Upper lobe of left lung (tissue), 6 donors: ENCODE results near the gene PDGFRB. TPM values are rescaled to one million over a fixed set of nuclear protein-coding genes. Genes with fewer than 3 reads are reported as not detected.

ENCODE experiments used
- ATAC-seq, 2 donors: fragments of 200-7000 bp; cut with Tn5 transposase; one replicate each; pipeline ENCODE4 v1.9.1; 2022; ENCODE audit warnings: mild to moderate bottlenecking in 2 of 2, moderate library complexity in 2 of 2; ENCODE audit not compliant: low FRiP score in 2 of 2
- DNase-seq, 2 donors: peaks; one replicate each; pipeline ENCODE4 v3.0.0-alpha.2; 2019 to 2020
- H3K27ac ChIP-seq, 4 donors: fragments of 200-600 bp; sonication (generic); one replicate each; pipeline ENCODE4 v1.5.1; 2016 to 2019
- H3K27me3 ChIP-seq, 4 donors: fragments of 200-600 bp; sonication (generic); one replicate each; pipeline ENCODE4 v1.5.1; 2017 to 2019
- H3K36me3 ChIP-seq, 4 donors: fragments of 200-600 bp; sonication (generic); one replicate each; pipeline ENCODE4 v1.5.1; 2016 to 2019
- H3K4me1 ChIP-seq, 4 donors: fragments of 200-600 bp; sonication (generic); one replicate each; pipeline ENCODE4 v1.5.1; 2018 to 2019
- H3K4me3 ChIP-seq, 4 donors: fragments of 200-600 bp; sonication (generic); one replicate each; pipeline ENCODE4 v1.5.1; 2017 to 2019; ENCODE audit warnings: mild to moderate bottlenecking in 2 of 4, moderate library complexity in 1 of 4
- H3K9me3 ChIP-seq, 4 donors: fragments of 200-600 bp; sonication (generic); one replicate each; pipeline ENCODE4 v1.5.1; 2018 to 2019
- EP300 ChIP-seq, 4 donors: sonication (generic); formaldehyde crosslinking; IDR thresholded peaks; one replicate each; pipeline ENCODE4 v1.5.1; 2017; ENCODE audit warnings: antibody characterized with exemption in 4 of 4, control low read depth in 2 of 4
- POLR2A ChIP-seq, 4 donors: fragments of 450-650 bp; IDR thresholded peaks; one replicate each; pipeline ENCODE4 v1.5.1; 2016 to 2017; ENCODE audit warnings: antibody characterized with exemption in 4 of 4, mild to moderate bottlenecking in 2 of 4
- POLR2AphosphoS5 ChIP-seq, 2 donors: sonication (generic); formaldehyde crosslinking; IDR thresholded peaks; one replicate each; pipeline ENCODE4 v1.5.1; 2017; ENCODE audit warnings: antibody characterized with exemption in 2 of 2
- WGBS, 2 donors: methylation state at CpG; one replicate each; pipeline ENCODE4 v1.1.5; 2017 to 2018; 5-methylcytosine and 5-hydroxymethylcytosine counted together
- total RNA-seq, 6 donors: library from RNA; depleted of rRNA in 4 of 6; stranded (reverse); fragments of >200 nt in 4 of 6; gene quantifications; one replicate each; pipeline versions ENCODE4 v1.1.0 to v1.2.1, GENCODE V29; 2016 to 2021
- TF ChIP-seq, protein P1 (sequence below), 6 experiments: fragments of 450-650 bp in 4 of 6; fragments of 200-600 bp in 2 of 6; sonication (generic) in 2 of 6; IDR thresholded peaks; one replicate each; pipeline ENCODE4 v1.5.1; 2016 to 2019; ENCODE audit warnings: antibody characterized with exemption in 6 of 6
- donor health status: DM: no; HTN: no; CAD: no; lungs with moderate emphysema.
- donor health status: DM: no; HTN: yes; CAD: no; lungs with severe emphysema.

PDGFRB gene
- total RNA-seq, 6 donors from 2014 or later, result 26.6 to 155 (median 81.5) TPM

DNA sequence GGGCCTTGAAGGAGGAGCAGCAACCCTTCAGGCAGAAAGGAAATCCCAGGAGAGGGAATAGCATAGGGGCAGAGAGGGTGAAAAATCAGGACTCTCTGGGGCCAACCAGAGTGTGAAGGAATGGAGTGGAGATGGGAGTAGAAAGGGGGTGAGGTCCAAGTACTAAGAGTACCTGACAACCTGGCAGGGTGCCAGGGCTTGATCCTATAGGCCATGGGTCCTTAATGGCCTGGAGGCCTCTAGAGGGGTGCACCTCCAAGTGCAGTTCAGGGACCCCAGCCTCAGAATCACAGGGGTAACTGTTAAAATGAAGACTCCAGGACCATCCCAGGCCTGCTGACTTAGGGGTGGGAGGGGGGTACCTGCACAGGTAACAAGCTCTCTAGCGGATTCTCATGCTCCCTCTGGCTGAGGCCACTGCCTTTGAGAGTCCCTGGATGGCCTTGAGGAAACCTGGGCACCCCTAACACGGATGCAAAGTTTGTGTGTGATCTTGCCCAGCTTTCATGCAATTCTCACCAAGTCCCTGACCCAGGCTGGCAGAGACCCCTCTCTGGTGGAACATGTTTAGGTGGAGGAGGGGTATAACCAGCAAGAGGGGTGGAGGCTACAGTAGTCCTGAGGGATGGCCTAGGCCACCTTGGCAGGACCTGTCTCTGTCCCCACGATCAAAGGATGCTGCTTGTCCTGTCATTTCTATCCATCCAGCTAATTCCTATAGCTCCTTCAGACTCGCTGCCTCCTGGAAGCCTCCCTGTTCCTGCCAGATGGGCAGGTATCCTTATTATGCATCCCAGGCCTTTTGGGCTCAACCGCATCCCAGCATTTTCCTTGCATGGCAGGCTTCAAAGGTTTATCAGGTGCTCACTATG is 51.7 kb downstream of the PDGFRB start:
- DNase-seq, result no peak
- Histone ChIP-seq H3K4me3 (no peak overlapping the region), H3K9me3 (no peaks in the 10 kb centered on the region), H3K4me1 (peaks cover 0 to 14% (median 0%) of the 10 kb centered on the region in 4 donors), H3K36me3 (no peaks in the 10 kb centered on the region), H3K27ac (no peak overlapping the region), H3K27me3 (no peaks in the 10 kb centered on the region)
- WGBS, 2 donors, result 76 to 98% methylated on average over 4 to 5 of the region's 5 CpGs
- ATAC-seq, result no peak
- TF ChIP-seq EP300 (IDR thresholded peaks at IDR 0.05), result no peak

DNA sequence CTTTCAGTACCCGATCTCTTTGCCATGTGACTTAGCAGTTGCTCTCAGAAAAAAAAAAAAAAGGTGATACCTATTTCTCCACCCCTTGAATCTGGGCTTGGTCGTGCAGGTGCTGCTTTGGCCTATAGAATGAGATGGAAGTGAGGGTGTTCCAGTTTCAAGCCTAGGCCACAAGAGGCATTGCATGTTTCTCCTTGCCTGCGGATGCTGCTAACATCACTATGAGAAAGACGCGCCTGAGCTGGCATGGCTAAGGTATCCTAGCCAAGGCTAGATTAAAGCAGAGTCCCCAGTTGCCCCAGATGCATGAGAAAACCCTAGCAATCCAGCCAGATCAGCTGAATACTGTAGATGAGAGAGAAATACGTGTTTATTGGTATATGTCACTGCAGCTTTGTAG is 54.6 kb downstream of the PDGFRB start:
- Histone ChIP-seq H3K4me3 (no peak overlapping the region), H3K4me1 (no peaks in the 10 kb centered on the region), H3K27ac (no peak overlapping the region), H3K9me3 (no peaks in the 10 kb centered on the region), H3K36me3 (no peaks in the 10 kb centered on the region), H3K27me3 (no peaks in the 10 kb centered on the region)
- ATAC-seq (no peak), DNase-seq (no peak)
- WGBS, 2 donors, result 84 to 86% methylated on average over 6 of the region's 6 CpGs
- TF ChIP-seq, protein P1, sequence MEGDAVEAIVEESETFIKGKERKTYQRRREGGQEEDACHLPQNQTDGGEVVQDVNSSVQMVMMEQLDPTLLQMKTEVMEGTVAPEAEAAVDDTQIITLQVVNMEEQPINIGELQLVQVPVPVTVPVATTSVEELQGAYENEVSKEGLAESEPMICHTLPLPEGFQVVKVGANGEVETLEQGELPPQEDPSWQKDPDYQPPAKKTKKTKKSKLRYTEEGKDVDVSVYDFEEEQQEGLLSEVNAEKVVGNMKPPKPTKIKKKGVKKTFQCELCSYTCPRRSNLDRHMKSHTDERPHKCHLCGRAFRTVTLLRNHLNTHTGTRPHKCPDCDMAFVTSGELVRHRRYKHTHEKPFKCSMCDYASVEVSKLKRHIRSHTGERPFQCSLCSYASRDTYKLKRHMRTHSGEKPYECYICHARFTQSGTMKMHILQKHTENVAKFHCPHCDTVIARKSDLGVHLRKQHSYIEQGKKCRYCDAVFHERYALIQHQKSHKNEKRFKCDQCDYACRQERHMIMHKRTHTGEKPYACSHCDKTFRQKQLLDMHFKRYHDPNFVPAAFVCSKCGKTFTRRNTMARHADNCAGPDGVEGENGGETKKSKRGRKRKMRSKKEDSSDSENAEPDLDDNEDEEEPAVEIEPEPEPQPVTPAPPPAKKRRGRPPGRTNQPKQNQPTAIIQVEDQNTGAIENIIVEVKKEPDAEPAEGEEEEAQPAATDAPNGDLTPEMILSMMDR (IDR thresholded peaks at IDR 0.05), result no peak
- TF ChIP-seq POLR2A (IDR thresholded peaks at IDR 0.05), result no peak
- no peak for TF ChIP-seq EP300 (IDR thresholded peaks at IDR 0.05)
- TF ChIP-seq POLR2AphosphoS5 (IDR thresholded peaks at IDR 0.05), result no peak

DNA sequence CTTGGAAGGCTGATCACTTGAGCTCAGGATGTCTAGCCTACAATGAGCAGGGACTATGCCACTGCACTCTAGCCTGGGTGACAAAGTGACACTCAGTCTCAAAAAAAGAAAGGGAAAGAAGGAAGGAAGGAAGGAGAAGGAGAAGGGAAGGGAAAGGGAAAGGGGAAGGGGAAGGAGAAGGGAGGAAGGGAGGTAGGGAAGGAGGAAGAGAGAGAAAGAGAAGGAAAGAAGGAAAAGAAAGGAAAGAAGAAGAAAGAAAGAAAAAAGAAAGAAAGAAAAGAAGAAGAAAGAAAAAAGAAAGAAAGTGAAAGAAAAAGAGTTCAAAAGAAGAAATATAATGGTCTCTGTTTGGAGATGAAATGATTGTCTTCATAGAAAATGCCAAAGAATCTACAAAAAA is 58.5 kb downstream of the PDGFRB start:
- H3K4me1 ChIP-seq, result no peaks in the 10 kb centered on the region
- H3K9me3 ChIP-seq, result no peaks in the 10 kb centered on the region
- H3K4me3 ChIP-seq, result no peak overlapping the region
- no peaks in the 10 kb centered on the region for H3K27me3 ChIP-seq
- TF ChIP-seq, protein P1 (IDR thresholded peaks at IDR 0.05), result no peak
- TF ChIP-seq EP300 (IDR thresholded peaks at IDR 0.05) (no peak), POLR2AphosphoS5 (IDR thresholded peaks at IDR 0.05) (no peak), POLR2A (IDR thresholded peaks at IDR 0.05) (no peak)
- DNase-seq (no peak), ATAC-seq (no peak)
- H3K36me3 ChIP-seq, result no peaks in the 10 kb centered on the region
- H3K27ac ChIP-seq, result no peak overlapping the region

DNA sequence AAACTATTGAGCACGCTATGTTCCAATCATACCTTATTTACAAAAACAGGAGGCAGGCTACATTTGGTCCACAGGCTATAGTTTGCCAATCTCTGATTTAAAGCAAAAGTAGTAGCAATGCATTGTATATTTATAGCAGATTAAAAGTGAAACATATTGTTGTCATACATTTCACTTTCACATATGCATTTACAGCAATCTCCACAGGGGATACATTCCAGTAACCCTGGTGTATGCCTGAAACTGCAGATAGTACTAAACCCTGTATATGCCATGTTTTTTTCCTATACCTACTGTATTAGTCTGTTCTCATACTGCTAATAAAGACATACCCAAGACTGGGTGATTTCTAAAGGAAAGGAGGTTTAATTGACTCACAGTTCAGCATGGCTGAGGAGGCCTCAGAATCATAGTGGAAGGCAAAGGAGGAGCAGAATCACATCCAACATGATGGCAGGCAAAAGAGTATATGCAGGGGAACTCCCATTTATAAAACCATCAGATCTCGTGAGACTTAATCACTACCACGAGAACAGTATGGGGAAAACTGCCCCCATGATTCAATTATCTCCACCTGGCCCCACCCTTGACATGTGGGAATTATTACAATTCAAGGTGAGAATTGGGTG is 63.4 kb downstream of the PDGFRB start:
- Histone ChIP-seq H3K27ac (no peak overlapping the region), H3K4me3 (no peak overlapping the region), H3K27me3 (no peaks in the 10 kb centered on the region), H3K36me3 (no peaks in the 10 kb centered on the region), H3K4me1 (no peaks in the 10 kb centered on the region), H3K9me3 (no peaks in the 10 kb centered on the region)
- TF ChIP-seq EP300 (IDR thresholded peaks at IDR 0.05) (no peak), POLR2AphosphoS5 (IDR thresholded peaks at IDR 0.05) (no peak), POLR2A (IDR thresholded peaks at IDR 0.05) (no peak)
- TF ChIP-seq, protein P1 (IDR thresholded peaks at IDR 0.05), result no peak
- 89 to 90% methylated on average over 3 of the region's 3 CpGs for WGBS, 2 donors
- DNase-seq (no peak), ATAC-seq (no peak)

DNA sequence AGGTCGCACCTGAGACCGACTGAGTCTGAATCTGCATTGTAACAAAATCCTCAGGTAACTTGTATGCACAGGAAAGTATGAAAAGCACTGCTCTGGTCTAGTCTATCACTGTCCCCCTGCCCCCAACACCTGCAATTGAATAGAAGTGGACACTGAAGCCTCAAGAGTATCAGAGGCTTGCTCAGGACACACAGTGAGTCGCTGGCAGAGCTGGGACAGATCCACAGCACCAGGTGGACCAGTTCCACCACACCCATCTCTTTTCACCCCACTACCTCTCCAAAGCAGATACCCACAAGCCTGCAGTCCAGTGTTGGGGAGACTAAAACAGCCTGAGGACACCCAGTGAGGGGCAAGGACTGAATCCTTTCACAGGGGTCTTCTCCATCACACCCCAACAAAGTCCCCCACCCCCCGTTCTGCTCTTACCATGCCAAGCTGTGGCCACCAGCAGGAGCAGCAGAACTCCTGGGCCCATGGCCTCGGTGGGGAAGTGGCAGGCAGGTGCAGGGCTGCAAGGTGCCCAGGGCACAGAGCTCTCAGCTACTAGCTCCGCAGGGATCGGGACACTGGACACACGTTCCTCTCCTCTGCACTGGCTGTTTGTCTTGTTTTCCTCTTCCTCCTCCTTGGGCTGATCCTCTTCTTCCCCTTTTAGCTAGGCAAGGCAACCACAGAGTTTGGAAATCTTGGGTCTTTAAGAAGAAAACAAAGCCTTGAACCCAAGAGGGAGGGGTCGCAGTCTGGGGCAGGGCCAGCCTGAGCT is 69.5 kb downstream of the PDGFRB start, which contains the start of gene CSF1R:
Gene CSF1R (minus strand): TSS at position 605 of the 766 bp plus-strand sequence. CDS start 127 bp downstream, at position 478.
- Histone ChIP-seq H3K27me3 (no peaks in the 10 kb centered on the region), H3K36me3 (no peaks in the 10 kb centered on the region), H3K4me1 (peaks cover 5 to 17% (median 6%) of the 10 kb centered on the region in 4 donors), H3K27ac (peak within 1 kb of the TSS in 3 of 4 donors; percentile 28 to 70 (median 58)), H3K9me3 (no peaks in the 10 kb centered on the region), H3K4me3 (peak within 1 kb of the TSS in 3 of 4 donors; percentile 26 to 50 (median 34))
- ATAC-seq (peak; percentile 46 to 51), DNase-seq (peak in 1 of 2 donors; percentile 41)
- TF ChIP-seq POLR2AphosphoS5 (IDR thresholded peaks at IDR 0.05), result no peak
- TF ChIP-seq, protein P1 (IDR thresholded peaks at IDR 0.05), result no peak
- TF ChIP-seq POLR2A (IDR thresholded peaks at IDR 0.05), result peak in 1 of 4 donors; percentile 61
- WGBS, 2 donors, result 83 to 84% methylated on average over 8 to 9 of the region's 9 CpGs
